NCI-H524 (cell line): Measurements from ENCODE around the gene ZNF521.

Experiments used
- DNase-seq, 2 experiments: peaks; one replicate each; lab custom pipeline; 2025; lab: John Stamatoyannopoulos, UW

ZNF521 gene

DNA sequence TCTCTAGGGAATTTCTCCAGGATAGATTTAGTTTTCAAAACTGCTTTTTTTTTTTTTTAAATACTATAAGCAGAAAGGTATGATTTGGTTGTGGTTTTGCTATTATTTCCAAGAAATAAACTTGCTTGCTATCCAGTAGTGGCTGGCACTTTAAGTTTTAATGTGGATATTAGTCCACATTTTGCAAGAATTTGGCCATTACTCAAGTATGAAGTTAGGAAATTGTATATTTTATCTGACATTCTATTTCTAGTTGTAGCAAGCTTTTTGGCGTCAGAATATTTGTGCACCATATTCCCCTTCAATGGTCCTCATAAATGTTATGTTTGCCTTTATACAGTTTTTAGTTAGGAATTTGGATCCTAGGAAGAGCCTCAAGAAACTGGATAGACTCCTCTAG is 226.3 kb downstream of the ZNF521 start:
- no peak for DNase-seq

- DNase-seq = no peak
Measured at GRCh38 chr18:25123438-25124232, 228.3 kb downstream of the ZNF521 start.

DNA sequence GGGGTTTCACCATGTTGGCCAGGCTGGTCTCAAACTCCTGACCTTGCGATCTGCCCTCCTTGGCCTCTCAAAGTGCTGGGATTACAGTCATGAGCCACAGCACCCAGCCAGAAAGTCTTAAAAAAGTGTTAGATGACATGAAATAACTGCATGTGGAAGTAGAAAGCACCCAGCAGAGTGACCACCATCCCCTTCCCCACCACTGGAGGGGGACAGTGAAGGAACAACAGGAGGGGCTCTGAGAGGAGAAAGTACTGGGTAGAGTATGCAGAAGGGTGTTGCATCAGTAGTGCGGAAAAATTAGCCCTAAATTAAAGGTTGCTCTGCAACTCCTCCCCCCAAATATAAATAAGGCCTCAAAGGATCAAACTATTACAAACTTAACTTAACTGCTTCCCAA is 230.5 kb downstream of the ZNF521 start:
- peak in 1 of 2 experiments; percentile 12 for DNase-seq

- no peak for DNase-seq
Measured at GRCh38 chr18:25113566-25113965, 238.4 kb downstream of the ZNF521 start.

- DNase-seq = no peak
Measured at GRCh38 chr18:25112821-25113434, 239.0 kb downstream of the ZNF521 start.

- DNase-seq = peak; percentile 77 to 91
Measured at GRCh38 chr18:25111377-25112288, 240.3 kb downstream of the ZNF521 start.

GRCh38 chr18:25109484-25109883 is 242.5 kb downstream of the ZNF521 start:
- DNase-seq = peak; percentile 8 to 65

DNA sequence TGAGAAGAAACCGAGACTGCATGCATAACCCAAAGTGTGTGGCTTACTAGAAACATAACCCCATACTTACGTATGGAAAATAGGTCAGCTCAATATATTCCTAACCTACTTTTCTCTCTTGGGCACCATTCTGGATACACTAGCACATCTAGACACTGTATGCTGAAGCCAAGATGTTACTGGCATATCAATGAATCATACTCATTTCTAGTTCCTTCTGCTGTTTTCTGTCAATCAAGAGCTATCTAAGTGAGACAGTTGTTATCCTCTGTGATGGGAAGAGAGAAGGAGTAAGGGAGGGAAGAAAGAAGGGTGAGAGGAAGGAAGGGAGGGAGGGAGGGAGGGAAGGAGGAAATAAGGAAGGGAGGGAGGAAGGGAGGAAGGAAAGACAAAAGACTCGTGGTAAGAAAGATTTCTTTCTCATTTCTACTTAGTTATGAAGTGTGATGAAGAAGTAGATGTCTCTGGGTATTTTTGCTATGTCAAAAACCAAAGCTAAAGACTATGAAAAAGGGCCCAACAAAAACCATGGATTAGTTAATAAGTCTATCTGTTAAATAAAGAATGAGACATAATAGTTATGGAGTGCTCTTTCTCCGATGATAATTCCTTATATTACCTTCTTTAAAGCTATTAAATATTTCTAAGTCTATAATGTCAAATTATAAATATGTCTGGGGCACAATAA is 248.4 kb downstream of the ZNF521 start:
- DNase-seq = no peak

GRCh38 chr18:25102662-25103061 is 249.3 kb downstream of the ZNF521 start:
- no peak for DNase-seq

- no peak for DNase-seq
Measured at GRCh38 chr18:25100418-25100817, 251.5 kb downstream of the ZNF521 start.

DNA sequence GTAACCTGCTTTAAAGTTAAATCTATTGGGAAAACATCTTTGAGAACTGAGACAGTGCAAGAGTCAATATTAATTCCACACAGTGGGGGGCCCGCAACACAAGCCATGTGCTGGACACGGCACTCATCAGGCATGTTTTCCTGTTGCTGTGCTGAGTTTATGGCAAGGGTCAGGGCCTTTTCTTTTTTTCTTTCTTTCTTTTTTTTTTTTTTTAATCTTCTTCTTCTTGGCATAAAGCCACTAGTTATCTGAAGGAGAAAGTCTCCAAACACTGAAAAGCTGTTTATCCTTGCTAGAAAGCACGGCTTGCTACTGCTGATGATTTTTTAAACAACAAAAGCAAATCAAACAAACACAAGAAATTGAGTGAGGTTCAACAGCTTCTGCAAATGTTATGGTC is 252.1 kb downstream of the ZNF521 start:
- peak; percentile 15 to 42 for DNase-seq

DNA sequence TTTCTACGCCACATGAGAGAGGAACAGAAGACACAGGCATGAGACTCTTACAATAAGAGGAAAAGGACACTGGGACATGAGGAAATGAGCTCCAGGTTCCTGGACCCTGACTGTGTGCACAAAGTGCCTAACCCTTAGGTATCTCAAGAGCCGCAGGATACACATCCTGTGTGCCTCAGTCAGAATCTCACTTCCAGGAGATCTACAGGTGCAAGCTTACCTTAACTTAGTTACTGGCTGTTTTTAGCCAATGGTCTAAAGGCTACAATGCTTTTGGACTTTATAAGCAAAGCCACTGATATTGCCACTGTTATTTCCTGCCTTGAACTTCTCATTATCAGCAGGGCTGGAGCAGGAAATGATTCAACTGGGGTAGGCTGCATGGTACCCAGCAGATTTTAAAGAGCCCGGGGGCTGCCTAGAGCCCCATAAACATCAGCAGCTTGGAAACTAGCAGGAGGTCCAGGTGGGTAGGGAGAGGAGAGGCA is 254.4 kb downstream of the ZNF521 start:
- no peak for DNase-seq

DNA sequence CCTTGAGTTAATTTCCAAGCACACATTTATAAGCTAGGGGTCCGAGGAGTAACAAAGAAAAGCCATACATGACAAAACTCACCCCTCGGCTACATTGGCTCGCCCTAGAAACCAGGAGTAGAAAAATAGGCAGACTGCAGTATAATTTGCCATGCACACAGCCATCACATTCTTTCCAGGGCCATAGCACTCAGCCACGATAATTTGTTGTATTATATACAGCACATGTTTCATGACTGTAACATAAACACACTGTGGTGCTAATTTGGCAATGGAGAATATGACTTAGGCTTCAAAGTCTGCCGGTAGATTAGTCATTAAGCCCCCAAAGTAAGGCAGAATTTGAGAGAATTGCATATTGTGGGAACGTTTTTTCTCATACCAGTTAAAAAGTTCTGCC is 254.9 kb downstream of the ZNF521 start:
- DNase-seq = no peak

DNA sequence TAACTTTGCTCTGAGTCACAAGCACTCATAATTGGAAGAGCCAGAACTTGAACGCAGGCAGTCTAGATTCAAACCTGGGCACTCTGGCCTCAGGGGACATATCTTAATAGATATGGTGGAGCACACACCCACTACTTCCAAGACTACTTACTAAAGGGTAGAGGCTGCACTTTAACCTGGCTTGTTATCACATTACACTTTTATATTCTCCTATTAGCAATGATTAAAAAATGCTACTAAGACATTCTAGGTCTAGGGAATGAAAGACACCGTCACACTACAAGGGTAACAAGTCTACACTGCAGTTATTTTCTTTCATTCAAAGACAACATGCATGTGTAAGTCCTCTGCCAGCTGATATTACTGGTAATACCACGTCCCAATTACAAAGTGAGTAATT is 258.8 kb downstream of the ZNF521 start:
- DNase-seq = no peak

- no peak for DNase-seq
Measured at GRCh38 chr18:25089470-25089869, 262.5 kb downstream of the ZNF521 start.

GRCh38 chr18:25086876-25087275 is 265.1 kb downstream of the ZNF521 start:
- no peak for DNase-seq

DNA sequence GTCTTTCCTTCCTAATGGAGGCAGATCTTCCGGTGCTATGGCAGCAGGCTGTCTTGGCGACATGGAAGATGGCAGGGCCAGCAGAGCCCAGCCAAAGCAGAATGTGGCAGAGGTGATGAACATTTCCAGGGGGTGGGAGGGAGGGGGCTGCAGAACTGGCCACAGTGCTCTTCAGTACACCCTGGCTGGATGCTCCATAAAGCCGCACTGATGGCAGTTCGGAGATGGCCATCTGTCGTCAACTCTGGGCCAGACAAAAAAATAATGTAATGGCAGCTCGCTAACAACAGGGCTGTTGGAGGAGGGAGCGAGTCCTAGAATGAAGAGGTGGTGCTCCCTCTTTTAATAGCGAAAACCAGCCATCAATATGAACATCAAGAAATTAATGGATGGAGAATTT is 271.0 kb downstream of the ZNF521 start:
- DNase-seq = peak; percentile 11 to 55

- no peak for DNase-seq
Measured at GRCh38 chr18:25080211-25080610, 271.8 kb downstream of the ZNF521 start.

GRCh38 chr18:25077944-25078723 is 273.8 kb downstream of the ZNF521 start:
- no peak for DNase-seq

DNA sequence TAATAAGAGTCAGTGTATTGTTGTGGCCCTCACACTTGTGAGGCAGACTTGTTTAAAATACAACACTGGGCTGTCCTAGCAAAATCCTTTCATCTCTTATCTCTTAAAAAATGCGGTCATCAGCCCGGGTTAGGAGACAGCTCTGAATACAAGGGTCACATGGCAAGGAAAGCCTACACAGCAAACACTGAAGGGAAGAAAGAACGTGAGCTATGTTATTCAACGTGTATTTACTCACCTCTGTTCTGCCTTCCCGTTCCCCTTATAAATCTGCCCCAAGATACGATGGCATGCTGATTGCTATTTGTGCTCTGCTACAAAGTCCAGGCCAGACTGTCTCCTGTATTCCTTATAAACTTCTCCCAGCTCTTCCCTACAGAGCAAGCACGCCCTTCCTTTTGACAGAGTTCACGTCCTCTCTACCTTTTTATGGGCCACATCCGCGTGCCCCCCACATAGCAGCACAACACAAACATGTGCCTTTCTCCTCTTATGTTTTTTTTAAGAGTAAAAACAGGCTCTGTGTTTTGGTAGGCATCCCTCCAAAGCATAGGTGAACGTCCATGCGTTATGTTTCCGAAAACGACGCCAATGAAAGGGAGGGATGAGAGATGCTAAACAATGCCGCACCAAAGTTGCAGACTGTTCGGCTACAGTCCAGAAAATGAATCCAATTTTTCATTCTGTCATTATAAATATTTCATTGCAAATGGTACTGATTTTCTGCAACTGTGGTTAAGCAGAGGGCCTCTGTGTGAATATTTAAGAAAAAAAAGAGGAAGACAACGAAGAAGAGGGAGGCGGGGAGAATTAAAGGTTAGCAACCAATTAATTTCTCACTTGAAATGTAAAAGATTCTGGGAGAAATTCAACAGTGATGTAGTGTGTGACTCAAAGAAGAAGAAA is 274.7 kb downstream of the ZNF521 start:
- DNase-seq = no peak
